Astrocyte of the spinal cord (primary cell): ENCODE results near the gene TUBG1.

Experiments used
- DNase-seq: peaks from one replicate; pipeline ENCODE4 v3.0.0; 2011; ENCODE audit warnings: low read depth, low spot score
- H3K4me3 ChIP-seq: 2 replicates; pipeline ENCODE4 v1.5.1; 2011; ENCODE audit warnings: low read depth, mild to moderate bottlenecking, low read length, moderate library complexity
- in situ Hi-C: cut with HindIII; loops from 2 replicates; pipeline ENCODE4 v1.10.0; 2017; ENCODE audit warnings: low sequenced_read_pairs
- TF ChIP-seq, protein P1 (sequence below): IDR thresholded peaks from 2 replicates; pipeline ENCODE4 v1.5.1; 2012; ENCODE audit warnings: low read depth, mild to moderate bottlenecking, low read length, inconsistent platforms

TUBG1 gene

DNA sequence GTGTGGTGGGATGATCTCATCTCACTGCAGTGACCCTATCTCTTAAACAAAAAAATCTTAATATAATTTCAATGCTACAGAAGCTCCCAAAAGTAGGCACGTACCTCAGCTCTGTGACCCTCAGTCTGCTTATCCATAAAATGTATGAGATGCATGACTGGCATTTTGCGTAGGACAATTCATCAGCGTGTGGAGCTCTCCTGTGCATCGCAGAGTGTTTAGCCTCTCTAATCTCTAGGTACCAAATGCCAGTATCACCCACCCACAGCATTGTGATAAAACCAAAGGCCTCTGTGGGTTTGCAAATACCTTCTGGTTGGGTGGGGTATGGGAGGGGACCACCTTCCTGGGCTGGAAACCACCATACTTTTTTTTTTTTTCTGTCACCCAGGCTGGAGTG is 30.6 kb downstream of the TUBG1 start:
- no peak for DNase-seq
- in situ Hi-C loops: no loop called here
- H3K4me3 ChIP-seq: no peak overlapping the region
- TF ChIP-seq, protein P1, sequence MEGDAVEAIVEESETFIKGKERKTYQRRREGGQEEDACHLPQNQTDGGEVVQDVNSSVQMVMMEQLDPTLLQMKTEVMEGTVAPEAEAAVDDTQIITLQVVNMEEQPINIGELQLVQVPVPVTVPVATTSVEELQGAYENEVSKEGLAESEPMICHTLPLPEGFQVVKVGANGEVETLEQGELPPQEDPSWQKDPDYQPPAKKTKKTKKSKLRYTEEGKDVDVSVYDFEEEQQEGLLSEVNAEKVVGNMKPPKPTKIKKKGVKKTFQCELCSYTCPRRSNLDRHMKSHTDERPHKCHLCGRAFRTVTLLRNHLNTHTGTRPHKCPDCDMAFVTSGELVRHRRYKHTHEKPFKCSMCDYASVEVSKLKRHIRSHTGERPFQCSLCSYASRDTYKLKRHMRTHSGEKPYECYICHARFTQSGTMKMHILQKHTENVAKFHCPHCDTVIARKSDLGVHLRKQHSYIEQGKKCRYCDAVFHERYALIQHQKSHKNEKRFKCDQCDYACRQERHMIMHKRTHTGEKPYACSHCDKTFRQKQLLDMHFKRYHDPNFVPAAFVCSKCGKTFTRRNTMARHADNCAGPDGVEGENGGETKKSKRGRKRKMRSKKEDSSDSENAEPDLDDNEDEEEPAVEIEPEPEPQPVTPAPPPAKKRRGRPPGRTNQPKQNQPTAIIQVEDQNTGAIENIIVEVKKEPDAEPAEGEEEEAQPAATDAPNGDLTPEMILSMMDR: no peak

DNA sequence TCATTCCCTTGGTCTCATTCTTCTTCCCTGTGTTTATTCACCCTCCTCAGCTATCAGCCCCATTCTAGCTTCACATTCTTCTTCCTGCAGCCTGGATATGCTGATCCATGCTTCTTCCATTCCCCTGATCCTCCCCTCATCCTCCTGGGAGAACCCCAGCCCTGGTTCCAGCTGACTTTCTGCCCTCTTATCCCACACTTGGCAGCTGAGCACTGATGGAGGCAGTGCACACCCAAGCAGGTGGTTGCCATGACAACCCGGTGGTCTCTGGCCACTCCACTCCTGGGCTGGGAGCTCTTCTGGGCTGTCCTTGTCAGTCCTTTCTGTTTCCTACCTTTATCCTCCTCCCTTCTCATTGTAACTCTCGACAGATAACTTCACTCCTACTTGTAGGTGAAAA is 32.9 kb downstream of the TUBG1 start:
- DNase-seq: no peak
- in situ Hi-C loops: no loop called here
- no peak overlapping the region for H3K4me3 ChIP-seq
- TF ChIP-seq, protein P1: no peak

DNA sequence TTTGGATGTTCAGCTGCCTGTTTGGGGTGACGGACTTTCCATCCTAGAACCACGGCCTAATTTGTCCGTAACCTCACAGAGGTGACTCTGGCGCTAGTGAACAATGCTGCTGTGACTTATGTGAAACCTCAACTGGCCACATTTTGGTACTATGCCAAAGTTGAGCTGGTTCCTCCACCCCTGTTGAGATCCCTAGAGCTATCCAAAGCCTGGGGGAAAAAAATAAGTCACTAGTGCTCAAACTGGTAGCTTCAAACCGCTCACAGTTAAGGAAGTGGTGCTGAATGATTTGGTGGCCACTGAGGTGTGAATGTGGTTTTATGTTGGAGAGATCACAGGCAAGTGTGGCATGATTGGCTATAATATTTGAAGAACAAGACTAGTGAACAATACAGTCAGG is 38.3 kb downstream of the TUBG1 start:
- DNase-seq: no peak
- in situ Hi-C loops: no loop called here
- no peak overlapping the region for H3K4me3 ChIP-seq
- TF ChIP-seq, protein P1: no peak

DNA sequence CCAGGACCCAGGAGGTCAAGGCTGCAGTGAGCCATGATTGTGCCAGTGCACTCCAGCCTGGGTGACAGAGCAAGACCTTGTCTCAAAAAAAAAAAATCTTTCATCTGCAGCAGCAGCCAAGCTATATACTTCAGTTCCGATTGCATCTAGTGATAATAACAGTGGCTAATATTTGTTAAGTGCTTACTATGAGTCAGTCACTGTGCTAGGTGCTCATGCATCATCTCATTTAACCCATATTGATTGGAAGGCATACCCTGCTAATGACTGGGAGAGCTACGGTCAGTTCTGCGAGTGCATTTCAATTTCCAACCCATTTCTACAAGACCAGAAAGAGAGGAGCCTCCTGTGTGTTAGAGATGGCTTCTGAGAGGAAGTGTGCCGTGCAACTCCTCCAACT is 41.9 kb downstream of the TUBG1 start:
- no peak for DNase-seq
- in situ Hi-C loops: no loop called here
- H3K4me3 ChIP-seq: no peak overlapping the region
- TF ChIP-seq, protein P1: no peak

DNA sequence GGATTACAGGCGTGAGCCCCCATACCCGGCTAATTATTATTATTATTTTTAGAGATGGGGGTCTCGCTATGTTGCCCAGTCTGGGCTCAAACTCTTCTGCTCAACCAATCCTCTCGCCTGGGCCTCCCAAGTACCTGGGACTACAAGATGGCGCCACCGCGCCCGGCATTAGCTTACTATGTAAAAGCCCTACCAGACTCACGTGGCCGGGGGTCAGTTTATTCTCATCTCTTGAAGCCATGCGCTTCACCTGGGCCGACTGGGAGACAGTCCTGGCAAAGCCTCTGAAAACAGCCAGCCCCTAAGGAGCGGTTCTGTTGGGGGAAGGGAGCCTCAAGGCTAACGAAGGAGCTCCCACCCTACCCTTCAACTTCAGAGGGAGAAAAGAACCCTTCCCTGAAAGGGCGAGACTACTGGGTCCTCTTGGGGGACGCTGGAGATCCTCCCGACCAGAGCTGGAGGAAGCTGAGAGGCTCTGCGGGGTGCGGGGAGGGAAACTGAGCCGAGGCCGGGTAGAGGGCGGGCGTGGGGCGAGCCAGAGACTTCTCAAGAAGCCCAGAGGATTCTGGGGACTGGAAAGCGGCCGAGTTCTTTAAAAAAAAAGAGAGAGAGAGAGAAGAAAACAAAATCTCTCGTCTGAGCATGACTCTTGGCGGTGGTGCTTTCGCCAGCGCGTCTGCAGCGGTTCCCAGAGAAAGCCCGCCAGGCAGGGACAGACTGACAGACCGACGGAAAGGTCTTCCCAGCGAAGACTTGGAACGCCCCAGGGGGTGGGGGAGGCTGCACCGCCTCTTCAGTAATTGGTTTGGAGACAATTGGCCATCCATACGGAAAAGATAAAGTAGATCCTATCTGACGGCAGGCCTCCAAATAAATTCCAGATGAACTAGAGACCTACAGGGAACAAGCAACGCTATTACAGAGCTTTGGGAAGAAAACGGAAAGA is 44.0 kb downstream of the TUBG1 start:
- DNase-seq: peak; percentile 73
- in situ Hi-C loops: no loop called here
- TF ChIP-seq, protein P1: no peak
- peak overlapping the region; percentile 27 for H3K4me3 ChIP-seq

DNA sequence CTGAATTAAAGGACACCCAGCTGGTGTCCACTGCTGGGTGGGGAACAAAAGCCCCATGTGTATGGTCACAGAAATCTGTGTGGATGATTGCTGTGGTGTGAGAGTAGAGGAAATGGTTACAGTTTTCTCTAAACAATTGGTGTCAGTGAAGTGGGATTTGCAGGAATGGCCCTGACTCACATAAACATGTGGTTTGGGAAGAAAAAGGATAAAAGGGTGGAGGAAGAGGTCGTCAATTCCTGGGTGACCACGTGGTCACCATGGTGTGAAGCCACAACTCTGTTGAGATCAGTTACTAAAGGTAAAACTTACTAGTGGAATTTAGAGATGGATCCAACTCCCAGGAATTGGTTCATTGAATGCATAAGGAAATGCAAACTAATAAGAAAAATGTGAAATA is 46.0 kb downstream of the TUBG1 start:
- H3K4me3 ChIP-seq: no peak overlapping the region
- in situ Hi-C loops: no loop called here
- DNase-seq: peak; percentile 76
- TF ChIP-seq, protein P1: no peak
